SIG-M5 (cell line): Measurements from ENCODE around the gene PRCD.

Experiments used
- DNase-seq: peaks from one replicate; lab custom pipeline; 2025; lab: John Stamatoyannopoulos, UW

Gene PRCD

GRCh38 chr17:76540381-76541300 lies 797 bp downstream of the PRCD start:
- no peak for DNase-seq

- DNase-seq = no peak
Measured at GRCh38 chr17:76541739-76542454, 2.1 kb downstream of the PRCD start.

GRCh38 chr17:76542566-76542971 lies 2.7 kb downstream of the PRCD start:
- DNase-seq = no peak

- no peak for DNase-seq
Measured at GRCh38 chr17:76542984-76543383, 3.1 kb downstream of the PRCD start.

GRCh38 chr17:76543482-76543825 lies 3.6 kb downstream of the PRCD start:
- no peak for DNase-seq

GRCh38 chr17:76543826-76544545 lies 4.1 kb downstream of the PRCD start:
- no peak for DNase-seq

GRCh38 chr17:76544546-76545365 lies 4.9 kb downstream of the PRCD start:
- no peak for DNase-seq

- DNase-seq = no peak
Measured at GRCh38 chr17:76545918-76546555, 6.2 kb downstream of the PRCD start.

GRCh38 chr17:76546556-76547182 lies 6.8 kb downstream of the PRCD start:
- DNase-seq = no peak

- DNase-seq = no peak
Measured at GRCh38 chr17:76547183-76547641, 7.4 kb downstream of the PRCD start.

- no peak for DNase-seq
Measured at GRCh38 chr17:76547642-76548202, 7.9 kb downstream of the PRCD start.

GRCh38 chr17:76548378-76549214 lies 8.8 kb downstream of the PRCD start:
- no peak for DNase-seq

- DNase-seq = no peak
Measured at GRCh38 chr17:76549215-76549518, 9.3 kb downstream of the PRCD start.

- DNase-seq = no peak
Measured at GRCh38 chr17:76549539-76549938, 9.7 kb downstream of the PRCD start.

GRCh38 chr17:76550712-76551615 lies 11.1 kb downstream of the PRCD start:
- no peak for DNase-seq

- no peak for DNase-seq
Measured at GRCh38 chr17:76551685-76552084, 11.8 kb downstream of the PRCD start.

GRCh38 chr17:76553178-76553908 lies 13.5 kb downstream of the PRCD start:
- no peak for DNase-seq

GRCh38 chr17:76554131-76554530 lies 14.3 kb downstream of the PRCD start:
- DNase-seq = no peak
